Thyroid gland (tissue), 4 donors: ENCODE data around the gene TRAM2. TPM values are rescaled to one million over a fixed set of nuclear protein-coding genes. Genes with fewer than 3 reads are reported as not detected.

Experiments used
- DNase-seq, 2 donors: peaks; one replicate each; pipeline ENCODE4 v3.0.0-alpha.2; 2019
- H3K27ac ChIP-seq, 3 donors: fragments of 200-600 bp; sonication (generic); 1 replicate in 2 of 3; 2 replicates in 1 of 3; pipeline ENCODE4 v1.5.1; 2016 to 2019; ENCODE audit warnings: mild to moderate bottlenecking in 1 of 3, moderate library complexity in 1 of 3
- H3K27me3 ChIP-seq: fragments of 200-600 bp; sonication (generic); one replicate; pipeline ENCODE4 v1.5.1; 2019
- H3K36me3 ChIP-seq, 2 donors: fragments of 200-600 bp; sonication (generic); one replicate each; pipeline ENCODE4 v1.5.1; 2016 to 2019
- H3K4me1 ChIP-seq, 2 donors: fragments of 200-600 bp; sonication (generic); one replicate each; pipeline ENCODE4 v1.5.1; 2017 to 2019
- H3K4me3 ChIP-seq, 3 donors: fragments of 200-600 bp; sonication (generic); replicated peaks in 1 of 3; 1 replicate in 2 of 3; 2 replicates in 1 of 3; pipeline ENCODE4 v1.5.1; 2016; ENCODE audit warnings: mild to moderate bottlenecking in 1 of 3
- H3K9me3 ChIP-seq: fragments of 200-600 bp; sonication (generic); one replicate; pipeline ENCODE4 v1.5.1; 2017
- CTCF ChIP-seq, 6 experiments: fragments of 200-600 bp in 3 of 6; fragments of 450-650 bp in 3 of 6; sonication (generic) in 3 of 6; IDR thresholded peaks; one replicate each; pipeline ENCODE4 v1.5.1; 2016 to 2019; ENCODE audit warnings: antibody characterized with exemption in 6 of 6, mild to moderate bottlenecking in 2 of 6, inconsistent platforms in 1 of 6, moderate library complexity in 1 of 6
- POLR2A ChIP-seq, 2 donors: fragments of 450-650 bp; IDR thresholded peaks; one replicate each; pipeline ENCODE4 v1.6.1; 2017; ENCODE audit warnings: antibody characterized with exemption in 2 of 2, mild to moderate bottlenecking in 2 of 2, moderate library complexity in 1 of 2
- WGBS, 2 donors: methylation state at CpG; one replicate each; pipeline ENCODE4 v1.1.5; 2017; 5-methylcytosine and 5-hydroxymethylcytosine counted together
- intact Hi-C: fragments of 100-400 bp; cut with DNase I; formaldehyde crosslinking; loops from one replicate; pipeline ENCODE4 v1.15.1; 2023
- total RNA-seq, 4 donors: library from RNA; depleted of rRNA; stranded (reverse); fragments of >200 nt; gene quantifications; one replicate each; pipeline ENCODE4 v1.2.3, GENCODE V29; 2016

The TRAM2 gene
- total RNA-seq, 4 donors from 2014 or later, result 16.5 to 21.8 (median 19.7) TPM

- no peak for DNase-seq
- no peaks in the 10 kb centered on the region for H3K27me3 ChIP-seq
- peaks cover 7 to 38% of the 10 kb centered on the region in 2 donors for H3K4me1 ChIP-seq
- H3K4me3 ChIP-seq, result no peak overlapping the region
- 59 to 64% methylated on average over 9 of the region's 9 CpGs for WGBS, 2 donors
- no peak overlapping the region for H3K27ac ChIP-seq
- no peaks in the 10 kb centered on the region for H3K9me3 ChIP-seq
- TF ChIP-seq CTCF (IDR thresholded peaks at IDR 0.05) (no peak), POLR2A (IDR thresholded peaks at IDR 0.05) (no peak)
- peaks cover 0 to 3% of the 10 kb centered on the region in 2 donors for H3K36me3 ChIP-seq
- intact Hi-C loops, result loop anchor here (5.0 to 10.0 kb wide), 3 partner anchors 72 to 164 kb away; partner anchors contain the start of gene EFHC1
These were observed 76.4 kb downstream of the TRAM2 start for GRCh38 chr6:52500238-52501129.

GRCh38 chr6:52499681-52500236 is 77.1 kb downstream of the TRAM2 start:
- no peak overlapping the region for H3K4me3 ChIP-seq
- intact Hi-C loops, result loop anchor here (5.0 to 10.0 kb wide), 3 partner anchors 73 to 165 kb away; partner anchors contain the start of gene EFHC1

GRCh38 chr6:52499026-52499425 is 77.8 kb downstream of the TRAM2 start:
- H3K27me3 ChIP-seq, result no peaks in the 10 kb centered on the region
- no peaks in the 10 kb centered on the region for H3K9me3 ChIP-seq
- H3K4me1 ChIP-seq, result peaks cover 0 to 25% of the 10 kb centered on the region in 2 donors
- H3K27ac ChIP-seq, result no peak overlapping the region
- peaks cover 0 to 3% of the 10 kb centered on the region in 2 donors for H3K36me3 ChIP-seq
- no peak for TF ChIP-seq POLR2A (IDR thresholded peaks at IDR 0.05)
- TF ChIP-seq CTCF (IDR thresholded peaks at IDR 0.05), result no peak
- no peak overlapping the region for H3K4me3 ChIP-seq
- intact Hi-C loops, result no loop called here
- DNase-seq, result no peak
- WGBS, 2 donors, result 65 to 80% methylated on average over 1 of the region's 1 CpG

More at GRCh38 chr6:52499681-52500236, 77.1 kb downstream of the TRAM2 start:
- no peak for DNase-seq
- WGBS, 2 donors, result 86 to 98% methylated on average over 9 to 11 of the region's 11 CpGs
- Histone ChIP-seq H3K27me3 (no peaks in the 10 kb centered on the region), H3K9me3 (no peaks in the 10 kb centered on the region), H3K27ac (no peak overlapping the region), H3K4me1 (peaks cover 4 to 32% of the 10 kb centered on the region in 2 donors), H3K36me3 (peaks cover 0 to 3% of the 10 kb centered on the region in 2 donors)
- TF ChIP-seq CTCF (IDR thresholded peaks at IDR 0.05), result no peak
- TF ChIP-seq POLR2A (IDR thresholded peaks at IDR 0.05), result no peak

GRCh38 chr6:52498538-52499017 is 78.3 kb downstream of the TRAM2 start:
- Histone ChIP-seq H3K9me3 (no peaks in the 10 kb centered on the region), H3K36me3 (peaks cover 0 to 3% of the 10 kb centered on the region in 2 donors), H3K4me3 (no peak overlapping the region), H3K27ac (no peak overlapping the region), H3K4me1 (peaks cover 0 to 21% of the 10 kb centered on the region in 2 donors), H3K27me3 (no peaks in the 10 kb centered on the region)
- intact Hi-C loops, result no loop called here
- no peak for DNase-seq
- no peak for TF ChIP-seq CTCF (IDR thresholded peaks at IDR 0.05)
- TF ChIP-seq POLR2A (IDR thresholded peaks at IDR 0.05), result no peak
- 92 to 93% methylated on average over 11 of the region's 11 CpGs for WGBS, 2 donors
